ENCODE measurements around the gene DES.

- TF ChIP-seq CTCF (IDR thresholded peaks at IDR 0.05) (no peak), ZFX (IDR thresholded peaks at IDR 0.05; ENCODE audit: borderline replicate concordance) (no peak)
Measured at GRCh38 chr2:219436491-219436890, 18.3 kb downstream of the DES start.

All from 22Rv1 (cell line).